ENCODE measurements around the gene ARID2.

DNA sequence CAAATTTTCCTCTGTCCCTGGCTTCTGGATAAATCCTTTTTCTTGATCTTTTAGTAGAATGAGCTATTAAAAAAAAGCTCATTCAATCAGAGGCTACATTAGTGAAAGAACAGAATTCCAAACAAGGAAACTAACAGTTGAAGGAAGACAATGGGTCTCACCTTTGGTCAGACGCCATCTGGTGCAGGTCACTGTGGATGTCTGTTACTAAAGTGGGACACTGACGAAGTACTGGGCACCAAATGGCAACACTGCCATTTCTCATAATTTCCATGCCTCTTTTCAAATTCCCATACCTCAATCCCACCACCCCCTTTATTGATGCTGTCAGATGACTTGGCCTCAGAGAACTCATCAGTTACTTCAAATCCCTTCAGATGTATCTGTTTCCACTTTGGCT lies 24.5 kb upstream of the ARID2 start:
- TF ChIP-seq CTCF (IDR thresholded peaks at IDR 0.05; ENCODE audit: insufficient read depth, low read length, poor library complexity, severe bottlenecking) (no peak), EZH2phosphoT487 (conservative IDR thresholded peaks at IDR 0.05; ENCODE audit: low read length) (no peak)

All from SU-DHL-6 (cell line).